GM21619 (cell line): ENCODE measurements around the gene NAPEPLD.
A peak's percentile ranks its signal among the peaks of the same experiment; 100 is the strongest.
"Not testable (repeated sequence)": the region's sequence is repeated elsewhere in the genome, so short reads cannot be mapped to it uniquely, and the experiment has no call there.

ENCODE experiments used
- ATAC-seq: cut with Tn5 transposase; IDR thresholded peaks from one replicate; pipeline ENCODE4 v1.9.1; 2021; ENCODE audit not compliant: unreplicated experiment

The NAPEPLD gene

DNA sequence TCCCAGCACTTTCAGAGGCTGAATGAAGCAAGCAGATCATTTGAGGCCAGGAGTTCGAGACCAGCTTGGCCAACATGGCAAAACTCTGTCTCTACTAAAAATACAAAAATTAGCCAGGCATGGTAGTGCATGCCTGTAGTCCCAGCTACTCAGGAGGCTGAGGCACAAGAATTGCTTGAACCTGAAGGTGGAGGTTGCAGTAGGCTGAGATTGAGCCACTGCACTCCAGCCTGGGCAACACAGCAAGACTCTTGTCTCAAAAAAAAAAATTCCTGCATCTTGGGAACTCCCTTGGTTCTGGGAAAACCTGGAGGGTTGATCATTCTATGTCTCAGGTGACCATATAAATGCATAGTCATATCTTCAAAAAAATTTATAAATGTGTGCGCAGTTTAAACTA is 4.1 kb downstream of the NAPEPLD start:
- not testable (repeated sequence) for ATAC-seq

DNA sequence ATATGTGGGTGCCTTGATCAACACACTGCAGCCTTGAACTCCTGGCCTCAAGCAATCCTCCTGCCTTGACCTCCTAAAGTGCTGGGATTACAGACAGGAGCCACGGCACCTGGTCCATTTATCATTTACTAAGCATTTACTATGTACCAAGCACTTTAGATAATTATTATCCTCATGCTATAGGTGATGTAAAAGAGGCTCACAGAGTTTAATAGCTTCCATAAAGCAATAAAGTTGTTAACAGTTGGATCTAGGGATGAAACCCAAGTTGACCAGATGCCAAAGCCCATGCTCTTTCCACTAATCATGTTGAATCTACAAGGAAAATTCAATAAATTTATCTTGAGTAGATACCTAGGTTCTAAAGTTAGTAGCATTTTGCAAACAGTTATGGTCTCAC is 5.0 kb downstream of the NAPEPLD start:
- ATAC-seq, result no peak

DNA sequence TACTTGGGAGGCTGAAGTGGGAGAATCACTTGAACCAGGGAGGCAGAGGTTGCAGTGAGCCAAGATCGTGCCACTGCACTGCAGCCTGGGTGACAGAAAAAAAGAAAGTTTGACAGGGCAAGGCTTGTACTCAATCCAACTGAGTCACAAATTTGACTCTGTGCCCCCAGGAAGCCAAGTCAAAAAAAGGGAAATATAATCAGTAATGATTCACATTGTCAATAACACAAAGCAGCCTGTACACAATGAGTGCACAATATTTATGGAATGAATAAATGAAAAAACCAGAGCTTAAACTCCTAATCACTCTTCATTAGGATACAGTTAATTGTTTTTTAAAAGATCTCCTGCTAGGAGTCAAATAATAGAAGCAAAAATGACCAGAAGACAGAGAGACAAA is 6.4 kb downstream of the NAPEPLD start:
- ATAC-seq, result no peak

DNA sequence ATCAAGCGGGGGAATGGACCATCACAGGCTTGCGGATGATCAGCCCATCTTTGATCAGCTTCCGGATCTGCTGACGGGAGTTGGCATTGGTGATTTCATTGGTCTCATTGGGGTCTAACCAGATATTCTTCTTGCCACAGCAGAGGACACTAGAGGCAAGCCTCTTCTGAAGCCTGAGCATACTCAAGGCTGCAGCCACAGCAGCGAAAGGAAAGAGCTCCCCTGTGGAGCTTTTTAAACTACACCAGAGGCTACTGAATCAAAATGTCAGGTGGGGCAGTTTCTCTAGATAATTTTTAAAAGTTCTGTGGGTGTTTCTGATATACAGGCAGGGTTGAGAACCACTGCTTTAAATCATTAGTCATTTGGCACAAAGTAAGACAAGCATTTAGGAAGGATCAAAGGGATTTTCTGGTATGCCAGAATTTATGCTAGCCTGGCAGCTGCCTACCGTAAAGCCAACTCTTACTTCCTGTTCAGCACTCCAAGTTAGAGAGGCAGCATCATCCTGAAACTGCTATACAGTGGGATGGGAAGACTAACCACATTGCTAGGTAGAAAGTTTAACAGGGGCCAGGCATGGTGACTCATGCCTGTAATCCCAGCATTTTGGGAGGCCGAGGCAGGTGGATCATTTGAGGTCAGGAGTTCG is 7.0 kb downstream of the NAPEPLD start:
- peak; percentile 42 for ATAC-seq

DNA sequence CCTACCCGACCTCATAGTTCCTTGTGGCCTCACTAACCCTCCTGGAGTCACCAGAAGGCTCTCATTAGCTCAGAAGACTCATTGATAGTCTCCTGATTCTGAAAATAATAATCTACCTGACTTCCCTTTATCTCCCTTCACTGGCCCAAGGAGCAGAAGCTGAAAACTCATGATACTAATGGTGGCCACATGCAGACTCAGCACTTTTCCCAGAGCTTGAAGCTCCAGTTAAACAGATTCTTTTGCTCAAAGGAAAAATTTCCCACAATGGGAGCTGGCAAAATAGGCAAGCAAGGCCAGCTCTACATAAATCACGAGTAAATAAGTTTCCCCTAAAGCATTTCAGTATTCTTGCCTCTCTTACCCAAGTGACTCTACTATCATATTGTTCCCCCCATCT is 8.2 kb downstream of the NAPEPLD start:
- no peak for ATAC-seq

DNA sequence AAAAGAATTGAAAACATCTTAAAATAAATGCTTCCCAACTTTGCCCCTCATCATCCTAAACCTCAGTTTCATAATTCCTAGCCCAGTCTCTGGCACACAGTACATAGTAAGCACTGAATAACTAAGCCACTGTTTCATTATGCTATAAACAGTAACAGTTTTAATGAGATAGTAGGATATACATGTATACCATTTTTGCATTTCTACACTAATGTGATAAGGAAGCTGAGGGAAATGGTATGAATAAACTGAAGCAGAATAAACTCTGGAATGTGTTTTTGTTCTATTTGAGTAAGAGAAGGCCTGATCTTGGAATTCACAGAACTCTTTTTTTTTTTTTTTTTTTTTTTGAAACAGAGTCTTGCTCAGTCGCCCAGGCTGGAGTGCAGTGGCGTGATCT is 8.8 kb downstream of the NAPEPLD start:
- no peak for ATAC-seq

DNA sequence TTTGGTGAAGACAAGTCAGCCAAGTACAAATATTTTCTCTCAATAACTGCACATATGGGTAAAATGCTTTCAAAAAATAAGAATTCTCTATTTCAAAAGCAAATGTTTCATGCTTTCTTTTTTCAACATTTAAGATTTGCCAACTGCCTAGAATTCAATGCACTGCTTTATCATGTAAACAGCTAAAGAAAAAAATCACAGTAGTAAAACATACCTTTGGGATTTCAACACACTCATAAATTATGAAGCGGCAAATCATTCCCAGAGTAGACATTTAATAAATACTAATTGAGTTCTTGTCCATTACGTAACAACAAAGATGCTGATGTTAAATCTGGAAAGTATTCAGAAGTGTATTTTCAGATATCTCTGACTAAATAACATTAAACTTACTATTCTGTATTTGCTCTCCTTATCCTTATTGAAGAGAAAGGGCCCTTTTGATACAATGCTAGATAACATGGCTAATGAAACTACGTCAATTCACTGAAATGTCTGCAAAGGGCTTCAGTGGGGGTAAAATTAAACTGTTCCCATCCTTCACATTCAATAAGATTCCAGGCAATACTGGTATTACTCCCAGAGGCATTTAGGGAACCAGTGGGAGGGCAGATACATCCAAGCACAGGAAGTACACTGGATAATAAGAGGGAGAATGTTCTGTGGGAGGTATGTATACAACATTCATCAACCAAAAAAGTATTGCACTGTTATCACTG is 13.9 kb downstream of the NAPEPLD start:
- ATAC-seq, result no peak

DNA sequence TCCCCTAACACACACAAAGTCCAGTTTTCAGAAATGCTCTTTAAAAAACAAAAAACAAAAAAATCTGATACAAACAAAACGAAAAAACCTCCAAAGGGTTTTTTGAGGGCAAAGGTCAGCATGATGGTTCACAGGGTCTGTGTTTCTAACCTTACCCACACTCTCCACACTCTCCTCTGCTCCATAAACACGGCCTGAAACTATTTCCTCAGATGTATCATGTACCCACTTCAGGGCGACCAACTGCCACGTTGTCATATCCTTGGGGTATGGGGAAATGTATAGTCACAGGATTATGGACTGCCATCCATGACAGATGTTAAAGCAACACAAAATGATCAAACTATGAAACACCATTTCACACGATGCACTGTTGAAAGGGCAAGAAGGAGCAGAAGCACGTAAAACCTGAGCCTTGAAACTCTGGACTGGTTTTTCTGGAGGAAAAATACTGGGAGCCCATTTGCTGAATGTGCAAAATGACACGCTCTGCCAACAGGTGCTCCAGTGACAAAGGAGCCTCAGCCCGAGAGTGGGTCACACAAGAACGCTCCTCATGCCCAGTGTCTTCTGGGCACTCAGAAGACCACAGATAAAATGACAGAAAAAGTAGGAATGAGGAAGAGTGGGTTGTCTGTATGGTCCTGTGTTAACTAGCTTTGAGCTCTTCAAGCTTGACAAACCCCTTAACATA is 15.8 kb downstream of the NAPEPLD start:
- ATAC-seq, result no peak

DNA sequence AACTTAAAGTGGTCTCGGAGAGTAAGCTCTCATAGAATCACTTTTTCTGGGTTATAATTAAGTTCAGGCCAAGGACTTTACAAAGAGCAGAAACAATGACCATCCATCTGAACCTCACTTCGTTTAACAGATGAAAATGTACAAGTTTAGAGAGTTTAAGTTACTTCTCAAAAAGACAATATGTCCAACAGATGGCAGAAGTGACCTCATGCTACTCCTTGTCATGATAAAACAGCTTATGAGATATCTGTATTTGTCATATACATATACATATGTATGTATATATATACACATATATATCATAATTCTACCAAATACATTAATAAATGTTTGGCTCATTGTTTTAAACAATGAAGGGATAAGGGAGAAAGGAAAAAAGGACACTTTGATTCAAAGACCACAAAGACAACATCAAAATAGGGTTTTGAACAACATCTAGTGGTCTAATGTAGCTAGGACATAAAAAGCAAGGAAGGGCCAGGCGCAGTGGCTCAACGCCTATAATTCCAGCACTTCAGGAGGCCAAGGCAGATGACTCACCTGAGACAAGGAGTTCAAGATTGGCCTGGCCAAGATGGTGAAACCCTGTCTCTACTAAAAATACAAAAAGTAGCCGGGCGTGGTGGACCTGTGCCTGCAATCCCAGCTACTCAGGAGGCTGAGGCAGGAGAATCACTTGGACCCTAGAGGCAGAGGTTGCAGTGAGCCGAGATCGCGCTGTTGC is 17.8 kb downstream of the NAPEPLD start:
- no peak for ATAC-seq

DNA sequence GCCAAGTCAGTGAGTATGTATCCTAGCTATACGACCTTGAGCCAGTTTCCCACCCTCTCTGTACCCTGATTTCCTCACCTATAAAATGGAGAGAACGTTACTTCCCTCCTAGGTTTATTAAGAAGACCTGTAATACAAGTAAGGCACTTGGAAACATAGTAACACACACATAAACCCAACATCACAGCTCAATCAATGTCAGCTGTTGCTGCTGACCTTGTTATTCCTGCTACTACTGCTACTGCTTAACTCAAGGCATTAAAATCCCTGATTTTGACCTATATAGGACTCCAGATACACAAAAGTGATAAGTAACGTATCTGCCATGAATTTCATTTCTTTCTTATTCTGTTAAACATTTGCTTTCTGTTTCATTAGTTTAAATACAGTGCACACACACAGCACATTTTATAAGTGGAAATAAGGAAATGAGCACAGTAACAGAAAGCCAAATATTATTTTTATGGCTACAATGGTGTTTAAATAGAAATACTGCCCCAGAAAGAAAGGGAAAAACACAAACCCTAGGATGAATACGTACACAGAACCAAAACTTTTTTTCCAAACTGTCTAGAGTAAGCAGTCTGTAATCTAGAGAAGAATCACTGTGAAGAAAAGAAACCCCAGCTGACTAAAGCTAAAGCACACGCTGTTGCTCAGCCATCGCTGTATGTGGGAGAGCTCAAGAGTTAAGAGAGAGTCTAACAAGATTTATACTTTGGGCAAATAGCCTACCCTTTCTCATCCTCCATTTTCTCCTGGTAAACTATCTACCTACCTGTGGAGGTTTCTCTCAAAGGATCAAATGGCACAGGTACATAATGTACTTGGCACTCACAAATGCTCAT is 19.0 kb downstream of the NAPEPLD start:
- ATAC-seq, result no peak

DNA sequence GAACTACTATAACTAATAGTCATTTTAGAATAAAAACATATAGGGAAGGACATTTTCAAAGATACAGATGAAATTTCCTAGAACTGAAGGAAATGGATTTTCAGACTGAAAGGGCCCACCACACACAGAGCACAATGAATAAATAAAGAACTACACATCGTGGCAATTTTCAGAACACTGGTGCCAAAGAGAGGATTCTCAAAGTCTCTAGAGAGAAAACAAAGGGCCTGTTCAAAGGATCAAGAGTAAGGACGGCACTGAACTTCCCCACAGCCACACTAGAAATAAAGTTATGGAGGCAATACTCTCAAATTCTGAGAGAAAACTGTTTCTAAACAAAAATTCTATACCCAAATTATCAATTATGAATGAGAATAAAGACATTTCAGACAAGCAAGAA is 21.9 kb downstream of the NAPEPLD start:
- no peak for ATAC-seq

DNA sequence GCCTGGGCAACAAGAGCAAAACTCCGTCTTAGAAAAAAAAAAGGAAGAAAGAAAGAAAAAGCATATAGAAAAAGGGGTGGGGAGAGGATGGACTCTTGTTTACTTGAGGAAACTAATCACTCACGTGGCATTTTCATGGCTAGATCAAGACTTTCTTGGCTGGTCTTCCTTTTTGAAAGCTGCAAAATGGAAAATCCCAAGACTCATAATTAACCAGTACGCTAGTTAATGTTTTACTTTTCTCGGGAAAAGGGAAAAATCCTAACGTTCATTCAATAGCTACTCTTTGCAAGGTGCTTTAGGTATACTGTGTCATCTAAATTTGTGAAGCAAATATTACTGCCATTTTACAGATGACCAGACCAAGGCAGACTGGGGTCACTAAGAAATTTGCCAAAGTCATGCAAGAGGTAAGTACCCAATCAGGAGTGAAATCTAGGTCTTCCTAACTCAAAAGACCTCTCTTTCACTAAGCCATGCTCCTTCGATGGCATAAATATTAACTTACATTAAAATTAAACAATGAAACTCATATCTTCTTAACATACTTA is 24.4 kb downstream of the NAPEPLD start:
- no peak for ATAC-seq

DNA sequence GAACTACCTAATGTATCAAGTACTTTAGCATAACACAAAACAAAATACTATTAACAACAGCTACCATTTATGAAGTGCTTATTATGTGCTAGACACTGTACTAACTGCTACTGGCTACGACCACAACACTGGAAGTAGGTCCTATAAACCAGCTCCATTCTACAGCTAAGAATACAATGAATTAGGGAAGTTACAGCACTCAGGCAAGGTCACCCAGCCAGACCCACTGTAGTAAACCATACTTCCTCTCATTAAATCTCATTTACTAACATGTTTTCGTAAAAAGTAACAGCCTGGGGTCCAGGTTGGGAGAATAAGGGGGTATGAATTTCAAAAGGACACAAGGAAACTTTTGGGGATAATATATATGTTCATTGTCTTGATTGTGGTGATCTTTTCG is 25.4 kb downstream of the NAPEPLD start:
- no peak for ATAC-seq

DNA sequence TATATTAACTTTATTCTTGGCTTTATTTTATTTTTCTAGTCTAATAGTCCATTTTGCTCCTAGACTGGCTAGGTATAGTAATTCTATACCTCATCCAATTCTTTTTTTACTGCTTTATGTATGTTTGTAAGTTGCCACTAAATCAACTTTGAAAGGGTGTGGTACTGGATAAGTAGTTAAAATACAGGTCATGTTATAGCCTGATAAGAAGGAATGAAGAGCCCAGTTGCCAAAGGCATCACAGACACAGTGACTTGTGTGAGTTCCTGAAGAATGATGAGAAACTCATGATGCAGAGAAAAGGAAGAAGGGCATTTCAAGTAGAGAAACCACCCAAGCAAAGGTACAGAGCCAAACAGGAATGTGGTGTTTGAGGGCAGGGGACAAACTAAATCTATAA is 27.3 kb downstream of the NAPEPLD start:
- no peak for ATAC-seq

DNA sequence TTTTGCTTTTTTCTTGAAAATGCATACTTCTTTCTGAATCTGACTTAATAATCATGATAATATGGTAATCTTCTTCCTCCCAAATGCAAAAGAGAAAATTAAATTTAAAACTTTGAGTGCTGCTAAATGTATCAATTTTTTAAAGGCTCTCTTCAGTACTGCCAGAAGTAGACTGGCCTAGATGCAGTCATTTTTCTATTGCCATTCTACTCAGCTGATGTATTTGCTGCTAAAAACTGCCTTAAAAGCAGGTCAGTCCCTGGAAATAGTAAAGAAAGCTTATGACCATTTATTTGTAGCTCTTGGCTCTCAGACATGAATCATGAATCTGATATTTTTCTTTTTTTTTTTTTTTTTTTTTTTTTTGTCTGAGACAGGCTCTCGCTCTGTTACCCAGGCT is 28.5 kb downstream of the NAPEPLD start:
- ATAC-seq, result no peak

DNA sequence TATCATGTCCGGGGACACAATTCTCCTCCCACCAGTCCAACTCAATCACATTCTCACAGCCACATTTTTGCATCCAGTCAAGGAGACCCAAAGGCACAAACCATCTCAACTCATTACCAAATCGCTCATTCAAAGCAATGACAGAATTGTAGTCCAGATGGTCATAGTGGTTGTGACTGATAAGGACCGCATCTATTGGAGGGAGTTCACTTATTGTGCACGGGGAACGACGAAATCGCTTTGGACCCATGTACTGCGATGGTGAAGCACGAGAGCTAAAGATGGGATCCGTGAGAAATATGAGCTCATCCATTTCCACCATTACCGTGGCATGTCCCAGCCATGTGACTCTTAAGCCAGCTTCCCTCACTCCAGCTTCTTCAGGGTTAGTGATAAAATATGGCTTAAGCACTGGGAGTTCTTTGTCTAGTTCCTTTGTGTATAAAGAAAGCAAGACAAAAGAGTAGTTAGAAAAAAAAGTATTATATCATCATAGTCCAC is 29.1 kb downstream of the NAPEPLD start:
- no peak for ATAC-seq

DNA sequence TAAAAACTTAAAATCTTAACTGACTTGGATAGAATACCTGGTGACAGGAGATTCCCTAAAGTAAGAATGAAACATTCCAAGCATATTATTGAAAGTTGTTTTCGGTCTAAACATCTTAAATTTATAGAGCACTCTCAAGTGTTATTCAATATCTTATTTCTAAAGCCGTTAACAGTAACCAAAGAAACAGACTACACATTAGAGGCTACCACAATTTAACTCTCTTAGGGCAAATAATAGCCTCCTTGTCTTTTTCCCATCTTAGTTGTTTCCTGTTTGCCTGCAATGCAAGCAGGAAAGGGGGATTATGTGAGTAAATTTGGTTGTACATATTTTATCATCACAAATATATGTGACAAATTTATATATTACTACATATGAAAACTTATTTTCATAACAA is 31.4 kb downstream of the NAPEPLD start:
- no peak for ATAC-seq

DNA sequence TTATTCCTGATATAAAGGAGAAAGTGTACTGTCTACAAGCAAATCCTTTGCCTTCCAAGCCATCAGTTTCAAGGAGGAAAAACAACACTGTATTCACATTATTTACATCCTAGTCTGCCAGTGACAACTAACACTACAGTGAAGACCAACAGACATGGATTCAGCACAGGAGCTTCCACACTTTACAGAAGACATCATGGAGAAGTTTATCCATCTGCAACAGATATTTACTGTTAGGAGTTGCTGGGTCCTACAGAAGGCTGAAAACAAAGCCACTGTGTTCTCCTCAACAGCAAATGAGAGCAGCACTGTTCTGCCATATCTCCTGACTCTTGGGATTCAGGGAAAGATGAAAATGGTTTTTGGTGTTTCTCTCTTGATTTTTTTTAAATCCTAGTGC is 31.9 kb downstream of the NAPEPLD start:
- no peak for ATAC-seq

DNA sequence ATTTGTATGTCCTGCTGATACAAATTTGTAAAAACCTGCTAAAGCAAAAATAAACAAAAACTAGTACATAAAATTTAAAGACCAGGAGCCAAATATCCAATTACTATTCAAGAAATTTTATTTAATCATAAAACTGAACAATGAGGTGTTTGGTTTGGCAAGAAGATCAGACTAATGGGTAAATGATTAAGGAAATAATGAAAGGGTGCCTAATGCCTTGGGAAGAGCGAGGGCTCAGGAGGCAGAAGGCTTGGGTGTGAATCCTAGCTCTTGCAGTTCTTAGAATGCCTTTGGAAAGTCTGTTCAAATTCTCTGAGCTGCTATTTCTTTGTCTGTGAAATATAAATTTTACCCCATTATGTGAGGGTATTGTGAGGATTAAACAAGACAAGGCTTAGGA is 32.4 kb downstream of the NAPEPLD start:
- ATAC-seq, result no peak

DNA sequence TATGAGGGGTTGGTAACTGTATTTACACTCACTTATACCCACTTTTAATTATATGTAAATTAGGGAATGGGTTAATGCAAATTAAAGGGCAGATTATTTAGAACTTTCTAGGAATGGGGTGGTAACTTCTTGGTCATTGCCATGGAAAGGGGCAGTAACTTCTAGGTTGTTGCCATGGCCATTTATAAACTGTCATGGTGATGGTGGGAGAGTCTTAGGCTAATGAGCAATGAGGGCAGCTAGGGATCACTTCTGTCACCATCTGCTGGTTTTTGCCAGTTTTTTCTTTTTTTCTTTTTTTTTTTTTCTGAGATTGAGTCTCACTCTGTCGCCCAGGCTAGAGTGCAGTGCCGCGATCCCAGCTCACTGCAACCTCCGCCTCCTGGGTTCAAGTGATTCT is 33.1 kb downstream of the NAPEPLD start:
- ATAC-seq, result no peak
